ENCODE results near the gene TBCD.

Gene TBCD

DNA sequence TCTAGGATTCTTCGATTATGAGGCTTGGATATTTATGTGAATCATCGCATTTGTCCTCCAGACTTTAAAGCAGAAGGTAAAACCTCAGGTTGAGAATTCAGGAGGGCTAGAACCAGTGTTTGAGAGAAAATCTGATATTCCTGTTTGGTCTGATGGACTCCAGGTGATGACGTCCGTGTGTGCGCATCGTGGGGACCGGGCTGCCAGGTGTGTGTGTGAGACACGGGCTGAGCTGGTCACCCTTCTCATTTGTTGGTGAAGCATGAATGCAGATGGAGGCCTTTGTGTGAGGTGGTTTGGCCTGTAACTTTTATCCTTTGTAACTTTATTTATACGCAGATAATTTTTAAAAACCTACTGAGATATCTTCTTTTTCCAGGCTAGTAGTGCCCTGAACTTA, 45.2 kb downstream of the TBCD start:
- Histone ChIP-seq H3K27me3 (no peaks in the 10 kb centered on the region), H3K27ac (no peak overlapping the region), H3K9me3 (replicated peaks in 1 of 11) (peaks cover 0 to 18% (median 15%) of the 10 kb centered on the region in 11 experiments; a peak in 14 of 22 replicates), H3K9ac (no peak overlapping the region), H4K20me1 (peaks cover 0 to 62% (median 50%) of the 10 kb centered on the region in 11 experiments; a peak in 17 of 22 replicates), H3K36me3 (peaks cover 48 to 86% (median 63%) of the 10 kb centered on the region in 11 experiments), H3K4me2 (no peak overlapping the region), H3K4me1 (peaks cover 0 to 7% (median 0%) of the 10 kb centered on the region in 10 experiments; a peak in 1 of 20 replicates), H3K4me3 (no peak overlapping the region)
- TF ChIP-seq Cebpa-rat (IDR thresholded peaks at IDR 0.05) = no peak

DNA sequence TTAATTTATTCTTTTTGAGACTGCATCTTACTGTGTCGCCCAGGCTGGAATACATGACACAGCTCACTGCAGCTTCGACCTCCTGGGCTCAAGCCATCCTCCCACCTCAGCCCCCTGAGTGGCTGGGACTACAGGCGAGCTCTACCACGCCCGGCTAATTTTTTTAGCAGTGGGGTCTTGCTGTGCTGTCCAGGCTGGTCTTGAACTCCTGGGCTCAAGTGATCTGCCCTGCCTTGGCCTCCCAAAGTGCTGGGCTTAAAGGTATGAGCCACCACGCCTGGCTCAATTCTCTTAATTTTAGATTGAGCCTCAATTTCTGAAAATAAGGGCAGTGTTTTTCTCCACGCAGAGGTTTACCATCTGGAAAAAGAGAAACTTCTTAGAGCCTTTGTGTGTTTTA, 46.9 kb downstream of the TBCD start:
- H3K9me3 ChIP-seq (replicated peaks in 1 of 11) = peaks cover 0 to 18% (median 15%) of the 10 kb centered on the region in 11 experiments; a peak in 14 of 22 replicates
- no peaks in the 10 kb centered on the region for H3K27me3 ChIP-seq
- H4K20me1 ChIP-seq = peaks cover 7 to 64% (median 54%) of the 10 kb centered on the region in 11 experiments; a peak in 19 of 22 replicates
- H3K27ac ChIP-seq = no peak overlapping the region
- no peak for TF ChIP-seq Cebpa-rat (IDR thresholded peaks at IDR 0.05)
- H3K4me3 ChIP-seq = no peak overlapping the region
- no peak overlapping the region for H3K4me2 ChIP-seq
- peaks cover 48 to 84% (median 61%) of the 10 kb centered on the region in 11 experiments for H3K36me3 ChIP-seq
- peaks cover 0 to 6% (median 0%) of the 10 kb centered on the region in 10 experiments; a peak in 4 of 20 replicates for H3K4me1 ChIP-seq
- no peak overlapping the region for H3K9ac ChIP-seq

DNA sequence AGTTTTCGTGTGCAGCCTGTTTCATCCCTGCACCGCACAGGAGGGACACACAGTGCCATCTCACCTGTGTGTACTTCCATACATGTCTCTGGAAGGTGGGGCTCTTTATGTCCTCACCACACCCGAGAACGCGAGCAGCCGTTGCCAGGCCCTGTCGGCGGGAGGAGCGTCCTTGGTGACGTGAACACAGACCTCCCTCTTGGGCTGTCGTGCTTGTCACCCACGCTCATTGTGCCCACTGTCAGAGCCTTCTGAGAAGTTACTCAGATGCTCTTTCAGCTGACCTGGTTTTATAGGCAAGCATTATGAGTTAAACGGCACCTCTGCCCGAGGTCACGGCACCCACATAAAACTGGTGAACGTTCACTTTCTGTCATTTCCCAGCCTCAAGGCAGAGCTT, 47.7 kb downstream of the TBCD start:
- H3K4me3 ChIP-seq = no peak overlapping the region
- peaks cover 0 to 6% (median 0%) of the 10 kb centered on the region in 10 experiments; a peak in 4 of 20 replicates for H3K4me1 ChIP-seq
- H3K27ac ChIP-seq = no peak overlapping the region
- peaks cover 7 to 64% (median 49%) of the 10 kb centered on the region in 11 experiments; a peak in 19 of 22 replicates for H4K20me1 ChIP-seq
- H3K9ac ChIP-seq = no peak overlapping the region
- no peaks in the 10 kb centered on the region for H3K27me3 ChIP-seq
- H3K9me3 ChIP-seq (replicated peaks in 1 of 11) = peaks cover 0 to 18% (median 15%) of the 10 kb centered on the region in 11 experiments; a peak in 14 of 22 replicates
- TF ChIP-seq Cebpa-rat (IDR thresholded peaks at IDR 0.05) = no peak
- H3K4me2 ChIP-seq = no peak overlapping the region
- peaks cover 48 to 78% (median 54%) of the 10 kb centered on the region in 11 experiments for H3K36me3 ChIP-seq

DNA sequence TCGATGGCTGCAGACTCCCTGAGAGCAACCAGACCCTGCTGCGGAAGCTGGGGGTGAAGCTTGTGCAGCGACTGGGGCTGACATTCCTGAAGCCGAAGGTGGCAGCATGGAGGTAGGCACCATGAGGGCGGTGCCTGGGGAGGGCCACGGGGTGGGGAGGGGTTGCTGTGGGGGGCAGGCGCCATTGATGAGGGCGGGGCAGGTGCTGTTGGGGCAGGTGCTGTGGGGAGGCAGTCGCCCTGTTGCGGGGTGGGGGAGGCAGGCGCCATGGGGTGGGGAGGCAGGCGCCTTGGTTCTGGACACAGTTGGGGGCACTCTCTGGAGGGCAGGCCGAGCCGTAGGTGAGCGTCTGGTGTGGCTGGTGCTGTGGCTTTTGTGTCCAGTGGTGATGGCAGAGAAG, 49.0 kb downstream of the TBCD start:
- Histone ChIP-seq H4K20me1 (peaks cover 7 to 64% (median 50%) of the 10 kb centered on the region in 11 experiments; a peak in 19 of 22 replicates), H3K9ac (no peak overlapping the region), H3K27ac (no peak overlapping the region), H3K4me3 (no peak overlapping the region), H3K4me1 (peaks cover 0 to 7% (median 0%) of the 10 kb centered on the region in 10 experiments; a peak in 4 of 20 replicates), H3K4me2 (no peak overlapping the region), H3K36me3 (peaks cover 42 to 78% (median 53%) of the 10 kb centered on the region in 11 experiments), H3K27me3 (no peaks in the 10 kb centered on the region), H3K9me3 (replicated peaks in 1 of 11) (peaks cover 0 to 18% (median 15%) of the 10 kb centered on the region in 11 experiments; a peak in 14 of 22 replicates)
- TF ChIP-seq Cebpa-rat (IDR thresholded peaks at IDR 0.05) = no peak

DNA sequence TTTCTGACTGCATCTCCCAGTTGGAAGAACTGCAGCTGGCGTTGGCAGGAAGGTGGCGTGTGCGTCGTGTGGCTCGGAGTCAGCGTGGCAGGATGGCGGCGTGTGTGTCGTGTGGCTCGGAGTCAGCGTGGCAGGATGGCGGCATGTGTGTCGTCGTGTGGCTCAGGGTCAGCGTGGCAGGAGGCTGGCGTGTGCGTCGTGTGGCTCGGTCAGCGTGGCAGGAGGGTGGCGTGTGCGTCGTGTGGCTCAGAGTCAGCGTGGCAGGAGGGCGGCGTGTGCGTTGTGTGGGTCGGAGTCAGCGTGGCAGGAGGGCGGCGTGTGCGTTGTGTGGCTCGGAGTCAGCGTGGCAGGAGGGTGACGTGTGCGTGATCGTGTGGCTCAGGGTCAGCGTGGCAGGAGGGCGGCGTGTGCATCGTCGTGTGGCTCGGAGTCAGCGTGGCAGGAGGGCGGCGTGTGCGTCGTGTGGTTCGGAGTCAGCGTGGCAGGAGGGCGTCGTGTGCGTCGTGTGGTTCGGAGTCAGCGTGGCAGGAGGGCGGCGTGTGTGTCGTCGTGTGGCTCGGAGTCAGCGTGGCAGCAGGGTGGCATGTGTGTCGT, 49.6 kb downstream of the TBCD start:
- Histone ChIP-seq H3K4me3 (no peak overlapping the region), H3K4me2 (no peak overlapping the region), H3K27ac (no peak overlapping the region), H3K4me1 (peaks cover 0 to 7% (median 0%) of the 10 kb centered on the region in 10 experiments; a peak in 4 of 20 replicates), H3K36me3 (peaks cover 42 to 78% (median 57%) of the 10 kb centered on the region in 11 experiments), H3K9me3 (replicated peaks in 1 of 11) (peaks cover 0 to 18% (median 15%) of the 10 kb centered on the region in 11 experiments; a peak in 14 of 22 replicates), H3K9ac (no peak overlapping the region), H4K20me1 (peaks cover 7 to 64% (median 50%) of the 10 kb centered on the region in 11 experiments; a peak in 19 of 22 replicates), H3K27me3 (no peaks in the 10 kb centered on the region)
- TF ChIP-seq Cebpa-rat (IDR thresholded peaks at IDR 0.05) = no peak

DNA sequence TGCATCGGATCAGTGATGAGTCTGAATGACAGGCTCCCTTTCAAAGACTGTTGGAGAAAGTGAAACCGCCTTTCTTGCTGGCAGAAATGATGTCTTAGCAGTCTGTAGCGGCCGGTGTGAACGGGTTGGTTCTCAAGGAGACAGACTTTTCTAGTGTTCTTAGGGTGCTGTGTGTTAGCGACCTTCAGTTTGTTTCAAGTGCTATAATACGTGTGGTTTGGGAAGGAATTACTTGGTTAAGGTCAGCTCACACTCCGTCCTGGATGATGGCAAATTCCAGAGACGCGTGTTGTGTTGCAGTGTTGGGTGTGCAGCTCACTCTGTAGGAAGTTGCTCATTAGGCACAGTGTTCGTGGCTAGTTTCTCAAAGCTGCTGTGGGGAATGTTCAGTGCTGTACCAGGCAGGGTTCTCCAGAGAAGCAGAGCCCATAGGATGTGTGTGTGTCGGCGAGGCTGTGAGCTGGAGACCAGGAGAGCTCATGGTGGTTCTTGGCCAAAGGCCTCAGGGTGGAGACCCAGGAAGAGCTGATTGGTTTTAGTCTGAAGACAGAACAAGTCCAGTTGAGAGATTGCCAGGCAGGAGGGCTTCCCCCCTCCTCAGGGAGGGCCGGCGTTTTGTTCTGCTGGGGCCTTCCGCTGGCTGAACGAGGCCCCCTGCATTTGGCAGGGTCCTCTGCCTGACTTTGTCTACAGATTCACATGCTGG, 50.4 kb downstream of the TBCD start:
- H3K27ac ChIP-seq = no peak overlapping the region

DNA sequence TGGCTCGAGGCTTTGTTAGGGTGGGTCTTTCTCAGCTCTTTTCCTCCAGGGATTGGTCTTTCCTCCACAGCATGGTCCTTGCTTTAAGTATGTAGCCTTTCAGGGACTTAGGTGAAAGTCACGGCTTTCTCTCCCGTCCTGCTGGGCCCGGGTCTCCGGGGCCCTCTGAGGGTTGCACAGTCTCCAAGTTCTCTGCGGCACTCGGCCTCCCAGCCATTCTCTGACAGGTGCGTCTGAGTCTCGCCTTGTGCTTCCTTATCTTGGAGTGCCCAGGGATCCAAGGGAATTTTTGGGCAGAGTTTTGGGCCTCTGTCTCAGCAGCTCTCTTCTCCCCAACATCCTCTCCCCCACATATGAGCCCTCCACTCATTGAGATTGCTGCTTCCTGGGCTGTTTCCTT, 51.3 kb downstream of the TBCD start:
- peaks cover 50 to 80% (median 67%) of the 10 kb centered on the region in 11 experiments for H3K36me3 ChIP-seq
- H3K9ac ChIP-seq = no peak overlapping the region
- H3K4me3 ChIP-seq = no peak overlapping the region
- peaks cover 0 to 7% (median 0%) of the 10 kb centered on the region in 10 experiments; a peak in 4 of 20 replicates for H3K4me1 ChIP-seq
- no peak for TF ChIP-seq Cebpa-rat (IDR thresholded peaks at IDR 0.05)
- peaks cover 0 to 18% (median 15%) of the 10 kb centered on the region in 11 experiments; a peak in 14 of 22 replicates for H3K9me3 ChIP-seq (replicated peaks in 1 of 11)
- H3K27ac ChIP-seq = no peak overlapping the region
- no peaks in the 10 kb centered on the region for H3K27me3 ChIP-seq
- H3K4me2 ChIP-seq = no peak overlapping the region
- H4K20me1 ChIP-seq = peaks cover 7 to 71% (median 63%) of the 10 kb centered on the region in 11 experiments; a peak in 19 of 22 replicates

More for the DNA sequence above, 50.4 kb downstream of the TBCD start:
- no peak for TF ChIP-seq Cebpa-rat (IDR thresholded peaks at IDR 0.05)
- Histone ChIP-seq H3K9ac (no peak overlapping the region), H3K4me2 (no peak overlapping the region), H3K36me3 (peaks cover 46 to 78% (median 61%) of the 10 kb centered on the region in 11 experiments), H4K20me1 (peaks cover 7 to 64% (median 55%) of the 10 kb centered on the region in 11 experiments; a peak in 19 of 22 replicates), H3K27me3 (no peaks in the 10 kb centered on the region), H3K4me1 (peaks cover 0 to 7% (median 0%) of the 10 kb centered on the region in 10 experiments; a peak in 4 of 20 replicates), H3K9me3 (replicated peaks in 1 of 11) (peaks cover 0 to 18% (median 15%) of the 10 kb centered on the region in 11 experiments; a peak in 14 of 22 replicates), H3K4me3 (no peak overlapping the region)

DNA sequence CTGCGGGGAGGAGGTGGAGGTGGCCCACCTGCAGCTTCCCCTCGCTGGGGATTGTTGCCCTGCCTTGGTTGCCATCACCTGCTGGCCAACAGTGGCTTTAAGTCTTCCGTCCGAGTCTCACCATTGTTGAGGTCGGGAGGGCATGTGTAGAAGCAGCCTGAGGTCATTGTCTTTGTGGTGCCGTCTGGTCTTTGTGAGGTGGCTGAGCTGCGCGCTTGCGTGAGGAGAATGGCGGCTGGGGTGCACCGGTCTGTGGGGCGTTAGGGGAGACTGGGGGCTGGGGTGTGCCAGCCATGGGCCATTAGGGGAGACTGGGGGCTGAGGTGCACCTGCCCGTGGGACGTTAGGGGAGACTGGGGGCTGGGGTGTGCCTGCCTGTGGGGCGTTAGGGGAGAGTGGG, 51.7 kb downstream of the TBCD start:
- Histone ChIP-seq H3K27me3 (no peaks in the 10 kb centered on the region), H3K36me3 (peaks cover 46 to 78% (median 62%) of the 10 kb centered on the region in 11 experiments), H3K9ac (no peak overlapping the region), H3K4me3 (no peak overlapping the region), H3K4me1 (peaks cover 0 to 8% (median 0%) of the 10 kb centered on the region in 10 experiments; a peak in 6 of 20 replicates), H3K4me2 (no peak overlapping the region), H3K27ac (no peak overlapping the region), H4K20me1 (peaks cover 7 to 75% (median 65%) of the 10 kb centered on the region in 11 experiments; a peak in 19 of 22 replicates), H3K9me3 (replicated peaks in 1 of 11) (peaks cover 0 to 18% (median 15%) of the 10 kb centered on the region in 11 experiments; a peak in 14 of 22 replicates)
- TF ChIP-seq Cebpa-rat (IDR thresholded peaks at IDR 0.05) = no peak

All from BLaER1 treated with 17β-estradiol and CSF1 and Interleukin-3, amounts not matched to agents 10 nM and 100 nM (cell line).